Stomach smooth muscle (tissue), 2 donors: Measurements from ENCODE around the gene DBI.
A peak's percentile ranks its signal among the peaks of the same experiment; 100 is the strongest.
"Not testable (repeated sequence)": the region's sequence is repeated elsewhere in the genome, so short reads cannot be mapped to it uniquely, and the experiment has no call there.

ENCODE experiments used
- H3K27ac ChIP-seq: one replicate; pipeline ENCODE4 v1.7.0; 2013; ENCODE audit warnings: mild to moderate bottlenecking, low read length, inconsistent platforms
- H3K27me3 ChIP-seq, 2 donors: one replicate each; pipeline ENCODE4 v1.7.0; 2013; ENCODE audit warnings: low read length in 2 of 2; ENCODE audit not compliant: insufficient read depth in 2 of 2, control insufficient read depth in 1 of 2
- H3K36me3 ChIP-seq, 2 donors: one replicate each; pipeline ENCODE4 v1.7.0; 2013; ENCODE audit warnings: low read length in 2 of 2; ENCODE audit not compliant: control insufficient read depth in 2 of 2, insufficient read depth in 2 of 2
- H3K4me1 ChIP-seq: one replicate; pipeline ENCODE4 v1.7.0; 2013; ENCODE audit warnings: low read length; ENCODE audit not compliant: control insufficient read depth, insufficient read depth
- H3K4me3 ChIP-seq, 2 donors: one replicate each; pipeline ENCODE4 v1.7.0; 2013; ENCODE audit warnings: low read length in 2 of 2
- H3K9ac ChIP-seq, 2 donors: one replicate each; pipeline ENCODE4 v1.7.0; 2013; ENCODE audit warnings: low read length in 2 of 2, mild to moderate bottlenecking in 1 of 2
- H3K9me3 ChIP-seq, 2 donors: one replicate each; pipeline ENCODE4 v1.7.0; 2013; ENCODE audit warnings: low read length in 2 of 2; ENCODE audit not compliant: control insufficient read depth in 2 of 2
- donor health status: healthy.
- donor health status: Pancreatic carcinoma.

Gene DBI

DNA sequence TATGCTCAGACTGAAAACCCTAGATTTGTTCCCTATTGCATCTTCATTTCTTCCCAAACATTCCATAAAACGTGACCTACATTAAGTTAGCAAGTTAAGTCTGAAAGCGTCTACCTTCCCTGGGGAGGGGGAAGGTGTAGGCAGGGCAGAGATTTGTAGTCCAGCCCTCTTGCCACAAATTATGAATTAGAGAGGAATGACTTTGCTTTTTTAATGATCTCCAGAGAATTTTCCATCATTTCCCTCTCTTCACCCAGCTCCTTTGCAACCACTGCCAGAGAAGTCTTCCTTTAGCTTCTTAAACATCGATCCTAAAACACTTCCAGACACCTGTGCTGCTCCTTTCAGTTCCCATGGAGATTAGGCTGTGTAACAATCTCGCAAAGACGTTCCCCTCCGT is 1.3 kb upstream of the DBI start:
- H3K27me3 ChIP-seq: no peaks in the 10 kb centered on the region
- H3K9me3 ChIP-seq: no peaks in the 10 kb centered on the region
- peak overlapping the region; percentile 94 to 95 for H3K4me3 ChIP-seq
- no peak overlapping the region for H3K27ac ChIP-seq
- H3K9ac ChIP-seq: peak overlapping the region in 1 of 2 donors; percentile 88
- H3K36me3 ChIP-seq: peaks cover 9 to 10% of the 10 kb centered on the region in 2 donors
- H3K4me1 ChIP-seq: peaks cover 16% of the 10 kb centered on the region

DNA sequence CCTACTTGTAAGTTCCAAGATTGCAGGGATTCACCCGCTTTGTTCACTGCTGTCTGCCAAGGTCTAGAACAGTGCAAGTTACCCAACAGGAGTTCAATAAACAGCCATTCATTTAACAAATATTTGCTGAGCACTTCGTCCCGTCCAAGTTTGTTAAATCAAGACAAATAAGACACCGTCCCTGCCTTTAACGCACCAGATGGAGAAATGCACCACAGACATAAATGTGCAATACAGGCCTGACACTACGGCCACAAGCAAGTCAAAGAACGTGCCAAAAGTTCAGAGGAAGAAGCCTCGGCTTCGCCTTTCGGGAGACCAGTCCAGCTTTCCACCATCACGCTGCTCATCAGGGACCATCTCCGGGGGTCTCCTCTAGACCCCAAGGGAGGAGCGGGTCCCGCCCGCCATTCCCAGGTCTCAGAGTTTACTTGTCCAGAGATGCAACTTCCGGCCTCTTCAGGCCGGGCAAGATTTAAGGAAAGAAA is 572 bp upstream of the DBI start:
- peak overlapping the region; percentile 82 for H3K27ac ChIP-seq
- peaks cover 16% of the 10 kb centered on the region for H3K4me1 ChIP-seq
- H3K36me3 ChIP-seq: peaks cover 15 to 16% of the 10 kb centered on the region in 2 donors
- no peaks in the 10 kb centered on the region for H3K27me3 ChIP-seq
- peak overlapping the region; percentile 88 to 90 for H3K9ac ChIP-seq
- H3K4me3 ChIP-seq: peak overlapping the region; percentile 94 to 95
- H3K9me3 ChIP-seq: no peaks in the 10 kb centered on the region

DNA sequence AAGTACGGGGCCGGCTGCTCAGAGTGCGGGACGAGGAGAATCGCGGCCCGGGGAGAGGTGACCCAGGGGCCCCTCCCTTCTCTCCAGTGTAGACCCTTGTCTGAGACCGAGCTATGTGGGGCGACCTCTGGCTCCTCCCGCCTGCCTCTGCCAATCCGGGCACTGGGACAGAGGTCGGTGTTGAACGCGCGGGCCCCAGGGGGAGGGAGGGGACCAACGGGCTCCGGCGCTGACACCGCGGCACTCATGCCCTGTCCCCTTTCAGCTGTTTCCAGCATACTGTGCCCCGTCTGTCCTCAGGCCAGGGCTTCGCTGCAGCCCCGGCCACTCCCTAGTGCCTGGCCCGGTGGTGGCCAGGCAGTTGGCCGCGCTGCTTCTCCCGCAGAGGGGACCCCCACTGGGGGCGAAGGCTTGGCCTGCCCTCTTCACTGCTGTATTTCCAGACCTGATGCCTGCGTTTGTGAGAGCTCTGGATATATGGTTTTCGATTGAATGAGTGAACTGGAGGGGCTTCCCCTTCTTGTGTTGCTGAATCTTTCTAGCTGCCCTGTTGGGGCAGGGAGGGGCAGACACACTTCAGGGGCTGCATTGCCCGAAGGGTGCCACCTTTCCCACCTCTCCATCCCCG is 809 bp downstream of the DBI start:
- peaks cover 16% of the 10 kb centered on the region for H3K4me1 ChIP-seq
- H3K4me3 ChIP-seq: peak overlapping the region; percentile 94 to 95
- H3K9me3 ChIP-seq: no peaks in the 10 kb centered on the region
- H3K27me3 ChIP-seq: no peaks in the 10 kb centered on the region
- H3K27ac ChIP-seq: peak overlapping the region; percentile 82
- H3K9ac ChIP-seq: peak overlapping the region; percentile 47 to 78
- peaks cover 27 to 29% of the 10 kb centered on the region in 2 donors for H3K36me3 ChIP-seq

DNA sequence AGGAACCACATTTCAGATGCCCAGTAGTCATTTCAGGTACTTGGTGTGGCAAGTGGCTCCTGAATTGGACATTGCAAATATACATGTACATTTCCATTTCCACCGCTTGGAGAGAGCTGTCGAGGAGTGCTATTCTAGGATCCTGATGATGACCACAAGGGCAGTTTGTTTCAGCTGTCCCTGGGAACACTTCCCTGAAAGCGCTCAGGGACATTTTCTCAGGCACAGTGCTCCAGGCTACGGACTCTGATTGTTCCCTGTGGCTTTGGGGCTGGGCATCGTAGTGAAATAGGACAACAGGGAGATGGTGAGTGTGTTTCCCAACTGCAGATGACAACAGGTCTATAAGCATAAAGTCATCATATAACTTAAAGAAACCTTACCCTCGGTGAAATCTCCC is 3.1 kb downstream of the DBI start:
- Histone ChIP-seq H3K27me3 (no peaks in the 10 kb centered on the region), H3K9me3 (no peaks in the 10 kb centered on the region), H3K36me3 (peaks cover 37% of the 10 kb centered on the region in 2 donors), H3K4me3 (no peak overlapping the region), H3K27ac (no peak overlapping the region), H3K9ac (no peak overlapping the region), H3K4me1 (peaks cover 16% of the 10 kb centered on the region)

DNA sequence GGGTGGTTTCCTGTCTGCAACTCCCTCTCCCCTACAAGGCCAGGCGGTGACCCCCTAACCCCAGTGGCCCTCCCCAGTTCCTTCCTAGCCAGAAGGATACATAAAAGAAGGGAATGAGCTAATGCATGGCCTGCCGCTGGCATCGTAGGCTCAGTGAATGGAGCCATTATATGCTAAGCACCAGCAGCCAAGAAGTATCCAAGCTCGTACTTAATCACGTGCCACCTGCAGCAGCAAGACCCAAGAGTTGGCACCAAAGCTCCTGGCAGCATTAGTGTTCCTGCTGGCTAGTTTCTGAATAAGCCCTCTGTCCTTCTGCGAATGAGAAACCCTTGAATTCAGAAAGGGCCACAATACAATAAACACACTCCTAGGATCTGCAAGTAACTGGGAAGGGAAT is 4.3 kb downstream of the DBI start:
- no peak overlapping the region for H3K27ac ChIP-seq
- no peaks in the 10 kb centered on the region for H3K9me3 ChIP-seq
- H3K4me3 ChIP-seq: no peak overlapping the region
- peaks cover 37% of the 10 kb centered on the region in 2 donors for H3K36me3 ChIP-seq
- no peak overlapping the region for H3K9ac ChIP-seq
- H3K27me3 ChIP-seq: no peaks in the 10 kb centered on the region
- H3K4me1 ChIP-seq: peaks cover 13% of the 10 kb centered on the region

DNA sequence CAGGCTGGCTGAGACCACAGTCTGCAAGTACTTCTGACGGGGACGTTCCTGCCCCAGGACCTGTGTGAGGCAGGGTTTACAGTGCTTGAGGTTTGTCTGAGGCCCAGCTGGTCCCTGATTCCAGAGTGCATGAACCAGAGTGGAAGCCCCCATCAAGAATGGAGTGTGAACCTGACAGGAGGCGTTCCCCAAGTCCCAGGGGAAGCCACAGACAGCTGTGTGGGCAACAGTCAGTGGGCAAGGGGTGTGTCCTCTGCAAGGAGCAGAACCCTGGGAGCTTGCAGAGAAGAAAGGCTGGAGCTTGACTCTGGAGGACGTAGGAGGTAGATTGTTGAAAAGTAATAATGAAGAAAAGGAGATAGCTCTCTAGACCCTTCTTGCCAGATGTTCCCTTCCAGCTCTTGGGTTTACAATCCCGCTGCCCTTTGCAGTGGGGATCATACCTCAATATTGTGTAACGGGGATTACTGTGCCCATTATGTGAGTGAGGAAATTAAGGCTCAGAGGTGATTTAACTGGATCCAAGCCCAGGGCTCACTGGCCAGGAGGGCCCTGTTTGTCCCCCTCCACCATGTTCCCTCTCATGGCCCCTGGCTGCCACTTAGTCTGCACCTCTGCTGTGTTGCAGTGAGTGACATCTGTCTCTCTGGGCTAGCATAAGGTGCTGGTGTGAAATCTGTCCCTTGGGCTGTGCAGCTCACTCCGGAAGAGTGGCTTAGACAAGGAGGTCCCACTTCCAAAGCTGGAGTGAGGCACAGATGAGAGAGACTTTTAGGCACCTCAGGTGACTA is 6.2 kb downstream of the DBI start:
- no peak overlapping the region for H3K9ac ChIP-seq
- no peaks in the 10 kb centered on the region for H3K27me3 ChIP-seq
- no peak overlapping the region for H3K4me3 ChIP-seq
- H3K4me1 ChIP-seq: peaks cover 2% of the 10 kb centered on the region
- no peaks in the 10 kb centered on the region for H3K9me3 ChIP-seq
- H3K36me3 ChIP-seq: peaks cover 37% of the 10 kb centered on the region in 2 donors
- no peak overlapping the region for H3K27ac ChIP-seq

DNA sequence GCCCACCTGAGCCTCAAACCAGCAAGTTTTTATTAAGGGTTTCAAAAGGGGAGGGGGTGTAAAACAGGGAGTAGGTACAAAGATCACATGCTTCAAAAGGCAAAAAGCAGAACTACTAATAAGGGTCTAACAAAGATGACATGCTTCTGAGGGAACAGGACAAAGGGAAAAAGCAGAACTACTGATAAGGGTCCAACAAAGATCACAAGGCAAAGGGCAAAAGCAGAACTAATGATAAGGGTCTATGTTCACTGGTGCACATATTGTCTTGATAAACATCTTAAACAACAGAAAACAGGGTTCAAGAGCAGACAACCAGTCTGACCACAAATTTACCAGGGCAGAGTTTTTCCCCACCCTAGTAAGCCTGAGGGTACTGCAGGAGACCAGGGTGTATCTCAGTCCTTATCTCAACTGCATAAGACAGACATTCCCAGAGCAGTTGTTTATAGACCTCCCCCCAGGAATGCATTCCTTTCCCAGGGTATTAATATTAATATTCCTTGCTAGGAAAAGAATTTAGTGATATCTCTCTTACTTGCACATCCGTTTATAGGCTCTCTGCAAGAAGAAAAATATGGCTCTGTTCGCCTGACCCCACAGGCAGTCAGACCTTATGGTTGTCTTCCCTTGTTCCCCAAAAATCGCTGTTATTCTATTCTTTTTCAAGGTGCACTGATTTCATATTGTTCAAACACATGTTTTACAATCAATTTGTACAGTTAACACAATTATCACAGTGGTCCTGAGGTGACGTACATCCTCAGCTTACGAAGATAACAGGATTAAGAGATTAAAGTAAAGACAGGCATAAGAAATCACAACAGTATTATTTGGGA is 7.3 kb downstream of the DBI start:
- H3K36me3 ChIP-seq: peaks cover 31 to 32% of the 10 kb centered on the region in 2 donors
- not testable (repeated sequence) for H3K27me3 ChIP-seq, H3K27ac ChIP-seq, H3K4me3 ChIP-seq, H3K9ac ChIP-seq, H3K4me1 ChIP-seq, H3K9me3 ChIP-seq

DNA sequence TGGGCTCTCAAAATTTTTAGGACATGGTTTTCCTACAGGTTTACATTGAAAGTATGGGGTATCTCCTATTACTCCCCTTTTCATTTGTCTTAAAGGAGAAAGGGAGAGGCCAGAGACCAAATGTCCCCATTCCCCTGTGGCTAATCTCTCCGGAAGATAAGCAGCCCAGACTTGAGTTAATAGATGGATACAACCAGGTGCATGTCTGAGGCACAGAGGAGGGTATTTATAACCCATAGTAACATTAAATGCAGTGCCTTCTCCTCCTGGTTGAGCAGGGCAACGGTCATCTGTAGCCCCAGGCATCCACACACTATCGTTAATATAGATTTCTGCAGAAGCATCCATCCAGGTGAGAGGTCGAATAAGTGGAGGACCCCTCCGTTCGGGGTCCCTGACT is 9.6 kb downstream of the DBI start:
- H3K9ac ChIP-seq: not testable (repeated sequence)

DNA sequence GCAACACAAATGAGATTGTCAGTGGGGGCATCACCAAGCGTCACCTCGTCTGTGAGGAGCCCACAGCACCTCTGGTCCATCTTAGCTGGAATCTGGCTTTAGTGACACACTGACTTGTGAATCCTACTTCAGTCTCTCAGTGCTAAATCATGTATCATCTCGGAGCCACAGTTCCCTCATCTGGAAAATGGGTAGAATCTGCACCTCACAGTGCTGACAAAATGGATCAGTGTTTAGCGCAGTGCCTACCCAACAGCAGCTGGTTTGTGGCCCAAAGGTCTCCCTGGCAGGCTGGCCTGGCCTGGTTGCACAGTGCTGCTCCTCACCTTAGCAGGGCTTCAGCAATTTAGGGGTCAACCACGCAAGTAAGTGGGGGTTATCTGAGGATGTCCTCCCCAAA is 10.0 kb downstream of the DBI start:
- Histone ChIP-seq H3K9me3 (no peaks in the 10 kb centered on the region), H3K4me1 (no peaks in the 10 kb centered on the region), H3K4me3 (no peak overlapping the region), H3K27me3 (no peaks in the 10 kb centered on the region), H3K9ac (no peak overlapping the region), H3K27ac (no peak overlapping the region), H3K36me3 (peaks cover 15 to 16% of the 10 kb centered on the region in 2 donors)

More for the DNA sequence above, 9.6 kb downstream of the DBI start:
- not testable (repeated sequence) for H3K27me3 ChIP-seq, H3K9me3 ChIP-seq, H3K4me1 ChIP-seq, H3K4me3 ChIP-seq, H3K27ac ChIP-seq
- peaks cover 19 to 20% of the 10 kb centered on the region in 2 donors for H3K36me3 ChIP-seq

DNA sequence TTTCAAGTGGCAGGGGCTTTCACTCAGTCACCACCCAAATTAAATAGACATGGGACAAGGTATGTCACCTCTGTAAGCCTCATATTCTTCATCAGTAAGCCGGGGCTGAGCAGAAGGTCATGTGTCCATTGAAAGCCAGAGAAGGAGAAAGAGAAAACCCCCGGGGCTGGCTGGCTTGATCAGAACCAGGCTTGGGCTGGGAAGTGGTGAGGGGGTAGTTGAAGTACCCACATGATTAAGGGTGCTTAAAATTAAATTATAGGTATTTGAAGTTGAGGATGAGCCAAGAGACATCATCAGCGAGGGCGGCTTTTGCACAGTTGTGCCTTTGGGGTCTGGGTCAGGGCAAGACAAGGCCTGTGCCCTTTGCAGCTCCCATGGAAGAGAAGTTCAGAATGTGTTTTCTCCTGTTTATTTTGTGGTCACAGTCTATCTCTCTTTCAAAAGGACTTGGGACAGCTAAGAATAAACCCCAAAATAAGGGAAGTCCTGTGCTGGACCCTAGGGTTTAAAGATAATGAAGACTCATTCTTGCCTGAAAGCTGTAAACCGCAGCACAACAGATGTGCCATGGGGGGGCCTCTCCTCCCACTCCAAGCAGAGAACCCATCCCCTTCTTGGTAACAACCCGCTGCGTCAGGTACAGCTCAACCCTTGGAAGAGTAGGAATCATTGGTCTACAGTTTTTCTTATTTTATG is 10.7 kb downstream of the DBI start:
- H3K4me1 ChIP-seq: no peaks in the 10 kb centered on the region
- H3K27me3 ChIP-seq: no peaks in the 10 kb centered on the region
- H3K4me3 ChIP-seq: no peak overlapping the region
- peaks cover 10 to 12% of the 10 kb centered on the region in 2 donors for H3K36me3 ChIP-seq
- no peak overlapping the region for H3K27ac ChIP-seq
- no peaks in the 10 kb centered on the region for H3K9me3 ChIP-seq
- no peak overlapping the region for H3K9ac ChIP-seq
